T-helper 1 cell treated with Interleukin-12 subunit alpha and Interleukin-12 subunit beta and Interleukin-4 antibody, amounts not matched to agents 30 μg/mL and 1 μg/mL, for 36 hours (primary cell): ENCODE results near the gene C4A.

Experiments used
- H3K27ac Mint-ChIP-seq: one replicate; pipeline ENCODE4 v1.8.0; 2021; ENCODE audit warnings: mild to moderate bottlenecking, mixed read lengths
- H3K27me3 Mint-ChIP-seq: one replicate; pipeline ENCODE4 v1.8.0; 2021; ENCODE audit warnings: low read depth, mixed read lengths
- H3K36me3 Mint-ChIP-seq: one replicate; pipeline ENCODE4 v1.8.0; 2021; ENCODE audit warnings: low read depth, mixed read lengths
- H3K4me1 Mint-ChIP-seq: one replicate; pipeline ENCODE4 v1.8.0; 2021; ENCODE audit warnings: low read depth, mixed read lengths
- H3K4me3 Mint-ChIP-seq: one replicate; pipeline ENCODE4 v1.8.0; 2021; ENCODE audit warnings: mild to moderate bottlenecking, moderate library complexity, mixed read lengths
- H3K9me3 Mint-ChIP-seq: one replicate; pipeline ENCODE4 v1.8.0; 2021; ENCODE audit warnings: mixed read lengths

Gene C4A

DNA sequence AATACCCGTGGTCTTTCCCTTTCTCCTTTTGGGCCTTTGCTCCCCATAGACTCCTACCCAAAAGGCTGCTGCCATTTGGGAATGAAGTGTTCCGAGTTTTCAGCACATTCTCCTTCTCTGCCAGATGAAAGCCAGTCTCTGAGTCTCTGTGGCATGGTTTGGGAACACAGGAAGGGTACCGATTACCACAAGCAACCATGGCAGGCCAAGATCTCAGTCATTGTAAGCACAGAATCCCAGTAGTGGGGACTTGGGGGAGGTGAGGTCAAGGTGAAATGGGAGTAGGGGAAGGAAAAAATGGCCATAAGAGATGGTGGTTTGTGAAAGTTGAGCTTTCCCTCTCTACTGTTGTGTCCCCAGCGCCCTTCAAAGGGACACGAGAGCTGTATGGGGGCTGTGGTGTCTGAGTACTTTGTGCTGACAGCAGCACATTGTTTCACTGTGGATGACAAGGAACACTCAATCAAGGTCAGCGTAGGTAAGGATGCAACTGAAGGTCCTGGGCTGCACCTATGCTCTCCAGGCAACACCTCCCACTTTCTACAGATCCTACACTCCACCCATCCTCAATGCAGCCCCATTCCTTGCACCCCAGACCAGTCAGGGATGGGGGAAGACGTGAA is 31.8 kb upstream of the C4A start:
- Mint-ChIP-seq H3K4me3 (no peak overlapping the region), H3K36me3 (peaks cover 28% of the 10 kb centered on the region), H3K27ac (no peak overlapping the region), H3K9me3 (no peaks in the 10 kb centered on the region), H3K4me1 (peaks cover 7% of the 10 kb centered on the region), H3K27me3 (no peaks in the 10 kb centered on the region)

DNA sequence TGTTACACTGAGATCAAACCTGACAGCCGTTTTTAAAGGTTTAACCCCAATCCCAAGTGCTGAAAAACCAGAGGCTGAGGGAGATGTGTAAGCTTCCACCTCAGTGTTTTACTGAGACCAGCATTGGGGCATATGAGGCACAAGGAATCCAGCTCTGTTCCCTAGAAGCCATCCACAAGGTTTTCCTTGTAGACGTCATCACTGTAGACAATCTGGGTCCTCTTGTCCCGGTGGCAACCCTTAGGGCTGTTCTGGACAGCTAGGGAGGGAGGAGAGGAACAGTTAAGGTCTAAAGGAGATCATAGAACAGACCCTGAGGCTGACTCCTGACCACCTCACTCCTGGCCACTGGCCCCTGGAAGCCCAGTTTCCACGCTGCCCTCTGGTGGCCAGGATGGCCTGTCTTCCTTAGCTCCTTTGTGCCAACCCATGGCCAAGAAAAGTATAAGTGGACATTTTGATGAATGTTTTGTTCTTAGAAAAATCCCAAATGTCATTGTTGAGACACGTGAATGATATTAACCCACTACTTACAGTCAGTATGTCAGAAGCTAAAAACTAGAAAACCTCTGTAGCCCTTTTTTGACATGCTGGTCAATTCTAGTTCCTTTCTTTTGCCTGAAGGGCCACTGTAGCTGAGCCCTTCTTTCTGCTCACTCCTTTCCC is 29.6 kb upstream of the C4A start:
- Mint-ChIP-seq H3K27ac (no peak overlapping the region), H3K9me3 (no peaks in the 10 kb centered on the region), H3K27me3 (no peaks in the 10 kb centered on the region), H3K36me3 (peaks cover 40% of the 10 kb centered on the region), H3K4me3 (no peak overlapping the region), H3K4me1 (peaks cover 1% of the 10 kb centered on the region)

DNA sequence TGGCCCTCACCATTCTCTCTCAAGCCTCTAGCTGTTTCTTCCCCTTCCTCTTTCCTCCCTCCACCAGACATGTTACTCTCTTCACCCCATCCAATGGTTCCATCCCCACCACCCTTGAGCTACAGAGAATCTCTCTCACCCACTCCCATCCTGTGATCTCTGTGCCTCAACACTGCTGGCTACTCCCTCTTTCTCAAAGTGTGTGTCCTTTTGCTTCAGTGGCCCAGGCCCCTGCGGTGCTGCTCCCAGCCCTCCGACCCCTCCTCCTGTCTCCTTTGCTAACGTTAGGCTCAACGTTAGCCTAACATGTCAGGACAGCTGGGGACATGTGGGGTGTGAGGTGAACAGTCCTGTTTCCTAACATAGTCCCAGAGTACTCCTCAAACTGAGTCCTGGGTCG is 29.0 kb upstream of the C4A start:
- Mint-ChIP-seq H3K36me3 (peaks cover 43% of the 10 kb centered on the region), H3K27me3 (no peaks in the 10 kb centered on the region), H3K4me1 (peaks cover 7% of the 10 kb centered on the region), H3K9me3 (no peaks in the 10 kb centered on the region), H3K4me3 (no peak overlapping the region), H3K27ac (no peak overlapping the region)

DNA sequence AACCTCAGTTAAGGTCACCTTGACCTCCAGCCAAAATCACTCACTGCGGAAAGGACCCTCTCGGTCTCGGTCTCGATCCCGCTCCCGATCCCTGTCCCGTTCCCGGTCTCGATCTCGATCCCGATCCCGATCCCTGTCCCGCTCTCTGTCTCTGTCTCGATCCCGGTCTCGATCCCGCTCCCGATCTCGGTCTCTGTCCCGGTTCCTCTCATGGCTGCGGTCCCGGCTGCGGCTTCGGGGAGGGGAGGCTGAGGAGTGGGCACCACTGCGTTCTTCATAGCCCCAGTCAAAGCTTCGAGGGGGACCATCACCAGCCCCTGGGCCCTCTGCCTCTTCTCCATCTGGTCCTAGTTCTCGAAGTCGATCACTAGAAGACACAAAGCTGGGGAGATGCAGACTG is 27.3 kb upstream of the C4A start:
- H3K36me3 Mint-ChIP-seq: peaks cover 48% of the 10 kb centered on the region
- no peak overlapping the region for H3K27ac Mint-ChIP-seq
- no peaks in the 10 kb centered on the region for H3K9me3 Mint-ChIP-seq
- H3K4me1 Mint-ChIP-seq: peaks cover 16% of the 10 kb centered on the region
- H3K4me3 Mint-ChIP-seq: no peak overlapping the region
- no peaks in the 10 kb centered on the region for H3K27me3 Mint-ChIP-seq

DNA sequence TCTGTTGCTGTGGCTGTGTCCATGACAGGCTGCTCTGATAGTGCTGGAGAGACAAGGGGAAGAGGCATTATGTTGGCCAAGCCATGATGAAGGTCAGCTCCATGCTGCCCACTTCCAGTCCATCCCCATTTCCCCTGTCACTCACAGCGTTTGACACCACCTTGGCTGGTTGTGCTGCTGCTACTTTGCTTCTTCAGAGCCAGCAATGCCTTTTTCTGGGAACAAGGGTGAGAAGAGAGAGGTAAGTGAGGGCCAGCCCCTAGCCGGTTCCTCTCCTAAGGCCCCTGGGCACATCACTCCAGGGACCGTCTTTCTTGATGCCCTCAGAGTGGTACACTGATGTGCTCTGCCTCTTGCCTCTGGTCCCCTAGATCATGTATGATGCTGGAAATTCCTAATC is 25.1 kb upstream of the C4A start:
- no peak overlapping the region for H3K27ac Mint-ChIP-seq
- H3K4me3 Mint-ChIP-seq: no peak overlapping the region
- no peaks in the 10 kb centered on the region for H3K9me3 Mint-ChIP-seq
- peaks cover 56% of the 10 kb centered on the region for H3K36me3 Mint-ChIP-seq
- peaks cover 26% of the 10 kb centered on the region for H3K4me1 Mint-ChIP-seq
- H3K27me3 Mint-ChIP-seq: no peaks in the 10 kb centered on the region

DNA sequence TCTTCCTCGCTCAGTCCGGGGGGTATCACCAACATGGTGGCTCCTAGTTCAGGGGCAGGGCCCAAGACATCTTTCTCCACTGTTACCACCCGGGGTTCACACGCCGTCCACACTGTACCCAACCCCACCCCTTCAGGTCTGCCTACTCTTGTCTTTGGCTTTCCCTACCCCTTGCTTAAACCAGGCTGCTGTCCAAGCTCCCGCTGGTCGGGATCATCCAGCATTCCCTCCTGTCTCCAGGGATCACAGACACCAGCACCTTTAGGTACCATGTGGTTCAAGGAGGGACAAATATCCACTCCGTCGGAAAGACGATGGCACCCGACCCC is 23.5 kb upstream of the C4A start:
- H3K36me3 Mint-ChIP-seq: peaks cover 57% of the 10 kb centered on the region
- H3K27ac Mint-ChIP-seq: peak overlapping the region; percentile 98
- no peaks in the 10 kb centered on the region for H3K9me3 Mint-ChIP-seq
- H3K4me1 Mint-ChIP-seq: peaks cover 29% of the 10 kb centered on the region
- H3K27me3 Mint-ChIP-seq: no peaks in the 10 kb centered on the region
- H3K4me3 Mint-ChIP-seq: peak overlapping the region; percentile 90

DNA sequence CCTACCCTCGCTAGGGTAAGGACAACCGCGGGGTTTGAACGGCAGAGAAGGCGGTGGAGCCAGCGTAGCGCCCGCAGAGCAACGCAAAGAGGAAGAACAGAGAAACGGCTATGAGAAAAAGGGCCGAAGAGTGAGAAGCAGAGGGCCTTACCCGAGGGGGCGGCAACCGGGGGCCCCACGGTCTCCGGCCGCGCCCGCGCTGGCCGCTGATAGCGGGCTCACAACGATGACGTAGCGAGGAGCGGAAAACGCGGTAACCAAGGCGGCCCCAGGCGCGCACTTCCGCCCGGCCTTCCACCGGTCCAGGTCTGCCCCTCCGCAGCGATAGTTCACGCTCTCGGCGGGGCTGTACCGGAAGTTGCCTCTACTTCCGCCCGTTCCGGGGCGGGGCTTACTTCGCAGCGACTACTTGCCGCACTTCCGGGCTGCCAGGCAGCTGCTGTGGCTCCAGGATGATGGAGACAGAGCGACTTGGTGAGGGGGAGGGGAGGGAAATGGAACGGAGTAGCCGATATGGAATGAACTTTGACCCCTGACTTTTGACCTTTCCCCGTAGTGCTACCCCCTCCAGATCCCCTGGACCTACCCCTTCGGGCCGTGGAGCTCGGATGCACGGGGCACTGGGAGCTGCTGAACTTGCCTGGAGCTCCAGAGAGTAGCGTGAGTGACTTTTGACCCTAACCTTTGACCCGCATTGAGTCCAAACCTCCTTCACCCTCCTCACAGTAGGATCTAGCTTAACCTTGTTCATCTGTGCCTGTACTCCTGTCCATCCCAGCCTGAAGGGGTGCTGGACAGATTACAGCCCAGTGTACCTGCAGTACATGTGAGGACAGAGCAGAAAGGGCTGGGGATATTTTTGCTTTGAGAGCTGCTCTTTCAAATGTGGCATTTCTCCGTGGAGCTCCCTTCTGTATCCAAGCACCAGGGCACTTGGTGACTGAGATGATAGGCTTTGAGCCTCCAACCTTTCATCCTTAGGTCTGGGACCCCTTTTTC is 22.8 kb upstream of the C4A start, which contains the start of the genes NELFE and SKIC2:
NELFE (minus strand) TSS at position 231 of the 999 bp plus-strand sequence. CDS start 525 bp downstream, outside the sequence.
SKIC2 (plus strand) TSS at position 435 of the 999 bp plus-strand sequence; CDS start at position 453, 18 bp downstream.
- peak within 1 kb of the TSS; percentile 90 for H3K4me3 Mint-ChIP-seq
- no peaks in the 10 kb centered on the region for H3K27me3 Mint-ChIP-seq
- peak within 1 kb of the TSS; percentile 98 for H3K27ac Mint-ChIP-seq
- H3K4me1 Mint-ChIP-seq: peaks cover 29% of the 10 kb centered on the region
- H3K36me3 Mint-ChIP-seq: peaks cover 55% of the 10 kb centered on the region
- H3K9me3 Mint-ChIP-seq: no peaks in the 10 kb centered on the region

DNA sequence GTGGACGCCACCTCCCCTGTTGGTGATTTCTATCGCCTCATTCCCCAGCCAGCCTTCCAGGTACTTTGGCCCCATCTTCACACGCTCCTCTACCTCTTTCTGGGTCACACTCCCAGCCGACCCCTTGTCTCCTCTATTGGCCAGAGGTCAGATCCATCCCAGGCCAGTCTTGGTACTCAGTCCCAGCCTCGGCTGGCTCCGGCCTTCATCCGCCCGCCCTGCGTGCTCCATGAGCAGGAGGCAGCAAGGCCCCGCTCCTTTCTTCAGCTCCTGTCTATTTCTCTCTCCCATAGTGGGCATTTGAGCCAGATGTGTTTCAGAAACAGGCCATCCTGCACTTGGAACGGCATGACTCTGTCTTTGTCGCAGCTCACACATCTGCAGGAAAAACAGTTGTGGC is 20.2 kb upstream of the C4A start:
- Mint-ChIP-seq H3K4me3 (no peak overlapping the region), H3K9me3 (no peaks in the 10 kb centered on the region), H3K36me3 (peaks cover 54% of the 10 kb centered on the region), H3K27me3 (no peaks in the 10 kb centered on the region), H3K27ac (no peak overlapping the region), H3K4me1 (peaks cover 29% of the 10 kb centered on the region)

DNA sequence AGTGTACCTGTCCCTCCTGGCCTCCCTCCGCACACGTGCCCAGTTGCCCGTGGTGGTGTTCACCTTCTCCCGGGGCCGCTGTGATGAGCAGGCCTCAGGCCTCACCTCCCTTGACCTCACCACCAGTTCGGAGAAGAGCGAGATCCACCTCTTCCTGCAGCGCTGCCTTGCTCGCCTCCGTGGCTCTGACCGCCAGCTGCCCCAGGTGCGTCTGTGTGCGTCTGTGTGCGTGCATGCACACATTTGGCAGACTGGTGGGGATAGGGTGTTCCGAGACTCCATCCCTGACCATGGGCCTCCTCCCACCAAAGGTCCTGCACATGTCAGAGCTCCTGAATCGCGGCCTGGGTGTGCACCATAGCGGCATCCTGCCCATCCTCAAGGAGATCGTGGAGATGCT is 17.9 kb upstream of the C4A start:
- H3K27ac Mint-ChIP-seq: no peak overlapping the region
- H3K36me3 Mint-ChIP-seq: peaks cover 53% of the 10 kb centered on the region
- H3K4me1 Mint-ChIP-seq: peaks cover 18% of the 10 kb centered on the region
- H3K4me3 Mint-ChIP-seq: no peak overlapping the region
- H3K9me3 Mint-ChIP-seq: no peaks in the 10 kb centered on the region
- H3K27me3 Mint-ChIP-seq: no peaks in the 10 kb centered on the region

DNA sequence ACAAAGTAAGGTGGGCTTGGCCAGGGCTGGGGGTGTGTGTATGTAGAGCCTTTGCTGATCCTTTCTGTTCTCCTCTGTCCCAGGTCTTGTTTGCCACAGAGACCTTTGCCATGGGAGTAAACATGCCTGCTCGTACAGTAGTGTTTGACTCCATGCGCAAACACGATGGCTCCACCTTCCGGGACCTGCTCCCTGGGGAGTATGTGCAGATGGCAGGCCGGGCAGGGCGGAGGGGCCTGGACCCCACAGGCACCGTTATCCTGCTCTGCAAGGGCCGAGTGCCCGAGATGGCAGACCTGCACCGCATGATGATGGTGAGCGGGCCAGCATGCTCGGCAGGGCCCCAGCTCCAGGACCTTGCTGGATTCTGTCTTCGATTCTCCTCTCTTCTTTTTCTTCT is 16.2 kb upstream of the C4A start:
- Mint-ChIP-seq H3K36me3 (peaks cover 51% of the 10 kb centered on the region), H3K4me3 (no peak overlapping the region), H3K27ac (no peak overlapping the region), H3K27me3 (no peaks in the 10 kb centered on the region), H3K9me3 (no peaks in the 10 kb centered on the region), H3K4me1 (peaks cover 12% of the 10 kb centered on the region)

DNA sequence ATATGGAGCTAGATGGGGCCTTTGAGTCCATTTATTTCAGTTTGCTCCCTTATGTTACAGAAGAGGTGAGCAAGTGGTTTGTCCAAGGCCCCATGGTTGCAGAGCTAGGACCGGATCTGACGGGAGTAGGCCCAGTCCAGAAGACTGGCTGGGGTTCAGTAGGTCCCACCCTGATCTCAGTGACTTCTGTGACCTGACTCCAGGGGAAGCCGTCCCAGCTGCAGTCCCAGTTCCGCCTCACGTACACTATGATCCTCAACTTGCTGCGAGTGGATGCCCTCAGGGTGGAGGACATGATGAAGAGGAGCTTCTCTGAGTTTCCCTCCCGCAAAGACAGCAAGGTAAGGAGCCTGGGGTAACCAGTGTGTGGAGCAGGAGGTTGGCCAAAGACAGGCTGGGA is 15.4 kb upstream of the C4A start:
- Mint-ChIP-seq H3K4me1 (peaks cover 18% of the 10 kb centered on the region), H3K9me3 (no peaks in the 10 kb centered on the region), H3K36me3 (peaks cover 45% of the 10 kb centered on the region), H3K27me3 (no peaks in the 10 kb centered on the region), H3K4me3 (no peak overlapping the region), H3K27ac (no peak overlapping the region)

DNA sequence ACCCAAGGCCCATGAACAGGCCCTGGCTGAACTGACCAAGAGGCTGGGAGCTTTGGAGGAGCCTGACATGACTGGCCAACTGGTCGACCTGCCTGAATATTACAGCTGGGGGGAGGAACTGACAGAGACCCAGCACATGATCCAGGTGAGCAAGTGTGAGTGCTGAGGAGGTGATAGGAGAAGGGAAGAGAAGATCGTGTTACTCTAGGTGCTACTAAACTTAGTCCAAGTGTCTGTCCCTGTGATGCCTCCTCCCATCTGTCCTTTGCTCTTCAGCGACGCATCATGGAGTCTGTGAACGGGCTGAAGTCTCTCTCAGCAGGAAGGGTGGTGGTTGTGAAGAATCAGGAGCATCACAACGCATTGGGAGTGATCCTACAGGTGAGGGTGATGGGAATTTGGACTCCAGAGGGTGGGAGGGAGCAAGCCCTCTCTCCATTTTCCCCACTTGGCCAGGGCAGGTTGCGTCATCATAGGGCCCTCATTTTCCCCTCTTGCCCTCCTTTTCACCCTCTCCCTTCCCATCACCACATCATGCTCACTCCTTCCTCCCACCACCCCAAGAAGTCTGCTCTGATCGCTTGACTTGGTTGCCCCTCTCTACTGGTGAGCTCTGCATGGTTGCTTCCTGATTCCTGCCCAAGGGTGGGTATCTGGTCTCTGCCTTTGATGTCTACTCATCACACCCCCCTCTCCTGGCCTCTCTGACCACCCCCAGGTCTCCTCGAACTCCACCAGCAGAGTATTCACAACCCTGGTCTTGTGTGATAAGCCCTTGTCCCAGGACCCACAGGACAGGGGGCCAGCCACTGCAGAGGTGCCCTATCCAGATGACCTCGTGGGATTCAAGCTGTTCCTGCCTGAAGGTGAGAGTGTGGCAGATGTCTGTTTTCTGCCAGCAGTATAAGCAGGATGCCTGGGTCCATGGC is 14.6 kb upstream of the C4A start:
- Mint-ChIP-seq H3K27me3 (no peaks in the 10 kb centered on the region), H3K27ac (peak overlapping the region; percentile 32), H3K9me3 (no peaks in the 10 kb centered on the region), H3K4me3 (no peak overlapping the region), H3K4me1 (peaks cover 16% of the 10 kb centered on the region), H3K36me3 (peaks cover 40% of the 10 kb centered on the region)

DNA sequence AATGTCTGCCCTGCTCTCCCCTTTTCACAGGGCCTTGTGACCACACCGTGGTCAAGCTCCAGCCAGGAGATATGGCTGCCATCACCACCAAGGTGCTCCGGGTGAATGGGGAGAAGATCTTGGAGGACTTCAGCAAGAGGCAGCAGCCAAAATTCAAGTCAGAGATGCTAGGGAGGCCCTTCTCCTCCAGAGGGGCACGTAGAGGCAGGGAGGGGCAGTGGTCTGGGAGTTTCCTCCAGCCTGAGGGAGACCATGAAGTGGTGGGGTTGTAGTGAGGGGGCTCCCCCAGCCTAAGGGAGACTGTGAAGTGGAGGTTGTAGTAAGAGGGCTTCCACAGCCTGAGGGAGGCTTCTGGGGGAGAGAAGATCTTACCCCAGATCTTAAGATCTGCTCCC is 13.9 kb upstream of the C4A start:
- H3K9me3 Mint-ChIP-seq: no peaks in the 10 kb centered on the region
- H3K4me1 Mint-ChIP-seq: peaks cover 19% of the 10 kb centered on the region
- no peak overlapping the region for H3K4me3 Mint-ChIP-seq
- no peaks in the 10 kb centered on the region for H3K27me3 Mint-ChIP-seq
- peaks cover 38% of the 10 kb centered on the region for H3K36me3 Mint-ChIP-seq
- no peak overlapping the region for H3K27ac Mint-ChIP-seq

DNA sequence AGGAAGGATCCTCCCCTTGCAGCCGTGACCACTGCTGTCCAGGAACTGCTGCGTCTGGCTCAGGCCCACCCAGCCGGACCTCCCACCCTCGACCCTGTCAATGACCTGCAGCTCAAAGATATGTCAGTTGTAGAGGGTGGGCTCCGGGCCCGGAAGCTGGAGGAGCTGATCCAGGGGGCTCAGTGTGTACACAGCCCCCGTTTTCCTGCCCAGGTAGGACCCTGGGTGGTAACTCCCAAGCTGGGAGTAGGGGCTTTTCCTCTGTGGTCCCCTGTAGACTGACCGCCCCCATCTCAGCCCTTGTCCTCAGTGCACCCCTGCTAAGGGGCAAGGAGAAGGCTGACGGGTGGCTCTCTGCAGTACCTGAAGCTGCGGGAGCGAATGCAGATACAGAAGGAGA is 13.5 kb upstream of the C4A start:
- H3K36me3 Mint-ChIP-seq: peaks cover 37% of the 10 kb centered on the region

More for the DNA sequence above, 13.5 kb upstream of the C4A start:
- no peaks in the 10 kb centered on the region for H3K9me3 Mint-ChIP-seq
- H3K27me3 Mint-ChIP-seq: no peaks in the 10 kb centered on the region
- no peak overlapping the region for H3K27ac Mint-ChIP-seq
- peaks cover 23% of the 10 kb centered on the region for H3K4me1 Mint-ChIP-seq
- H3K4me3 Mint-ChIP-seq: no peak overlapping the region
